Measurements from ENCODE around the gene HDAC10.

The HDAC10 gene

GRCh38 chr22:50232481-50233151 is 18.4 kb downstream of the HDAC10 start:
- TF ChIP-seq CTCF (IDR thresholded peaks at IDR 0.05; ENCODE audit: low read depth, low read length) = no peak

GRCh38 chr22:50229370-50229769 is 21.7 kb downstream of the HDAC10 start:
- no peak overlapping the region for H3K4me3 ChIP-seq (ENCODE audit: low read depth, low read length)
- no peak for TF ChIP-seq CTCF (IDR thresholded peaks at IDR 0.05; ENCODE audit: low read depth, low read length)

More at GRCh38 chr22:50232481-50233151, 18.4 kb downstream of the HDAC10 start:
- H3K4me3 ChIP-seq (ENCODE audit: low read depth, low read length) = no peak overlapping the region

GRCh38 chr22:50228366-50228765 is 22.7 kb downstream of the HDAC10 start:
- no peak overlapping the region for H3K4me3 ChIP-seq (ENCODE audit: low read depth, low read length)
- TF ChIP-seq CTCF (IDR thresholded peaks at IDR 0.05; ENCODE audit: low read depth, low read length) = no peak

GRCh38 chr22:50227579-50228215 is 23.4 kb downstream of the HDAC10 start:
- no peak overlapping the region for H3K4me3 ChIP-seq (ENCODE audit: low read depth, low read length)
- TF ChIP-seq CTCF (IDR thresholded peaks at IDR 0.05; ENCODE audit: low read depth, low read length) = no peak

- TF ChIP-seq CTCF (IDR thresholded peaks at IDR 0.05; ENCODE audit: low read depth, low read length) = no peak
- no peak overlapping the region for H3K4me3 ChIP-seq (ENCODE audit: low read depth, low read length)
Observed at GRCh38 chr22:50226875-50227165, 24.2 kb downstream of the HDAC10 start.

- no peak for TF ChIP-seq CTCF (IDR thresholded peaks at IDR 0.05; ENCODE audit: low read depth, low read length)
- H3K4me3 ChIP-seq (ENCODE audit: low read depth, low read length) = no peak overlapping the region
Observed at GRCh38 chr22:50226063-50226874, 24.8 kb downstream of the HDAC10 start.

Data from WI38 (cell line).